Ovary (tissue), 9 donors: Measurements from ENCODE around the gene POU2F3. TPM values are rescaled to one million over a fixed set of nuclear protein-coding genes. Genes with fewer than 3 reads are reported as not detected.

ENCODE experiments used
- DNase-seq, 5 donors: peaks; one replicate each; pipeline ENCODE4 v3.0.0-alpha.2; 2019 to 2020
- H3K27ac ChIP-seq, 2 donors: fragments of 200-600 bp; one replicate each; pipeline versions ENCODE4 v1.5.1 to v1.8.0; 2019 to 2022
- H3K27me3 ChIP-seq: fragments of 200-600 bp; one replicate; pipeline ENCODE4 v1.8.0; 2022
- H3K36me3 ChIP-seq: fragments of 200-600 bp; sonication (generic); one replicate; pipeline ENCODE4 v1.5.1; 2019
- H3K4me1 ChIP-seq: one replicate; pipeline ENCODE4 v1.8.1; 2013; ENCODE audit warnings: mild to moderate bottlenecking, moderate library complexity; ENCODE audit not compliant: insufficient read depth
- H3K4me3 ChIP-seq: fragments of 200-600 bp; sonication (generic); one replicate; pipeline ENCODE4 v1.5.1; 2017
- H3K9me3 ChIP-seq, 2 donors: fragments of 200-600 bp in 1 of 2; sonication (generic) in 1 of 2; one replicate each; pipeline versions ENCODE4 v1.5.1 to v1.8.1; 2013 to 2019; ENCODE audit warnings: mild to moderate bottlenecking in 1 of 2, moderate library complexity in 1 of 2
- CTCF ChIP-seq, 3 donors: fragments of 450-650 bp in 2 of 3; fragments of 200-600 bp in 1 of 3; IDR thresholded peaks; one replicate each; pipeline versions ENCODE4 v1.5.1 to v1.8.0; 2016 to 2022; ENCODE audit warnings: antibody characterized with exemption in 3 of 3, mild to moderate bottlenecking in 1 of 3
- EP300 ChIP-seq: sonication (generic); formaldehyde crosslinking; IDR thresholded peaks from one replicate; pipeline ENCODE4 v1.6.1; 2017; ENCODE audit warnings: antibody characterized with exemption
- POLR2A ChIP-seq: fragments of 450-650 bp; IDR thresholded peaks from one replicate; pipeline ENCODE4 v1.6.1; 2017; ENCODE audit warnings: antibody characterized with exemption, mild to moderate bottlenecking, moderate library complexity
- WGBS, 3 donors: extraction: QIAGEN DNeasy Blood & Tissue Kit in 1 of 3; methylation state at CpG; one replicate each; pipeline versions ENCODE4 v1.1.5 to v1.1.7; 2013 to 2017; 5-methylcytosine and 5-hydroxymethylcytosine counted together
- intact Hi-C, 4 donors: fragments of 100-400 bp; cut with DNase I; formaldehyde crosslinking; loops; one replicate each; pipeline versions ENCODE4 v1.11.0 to v1.15.1; 2022 to 2023
- polyA plus RNA-seq, 2 donors: library from polyadenylated mRNA; stranded (reverse); fragments of 200-250 nt in 1 of 2; fragments of 350-450 nt in 1 of 2; fragmentation: Illumina TruSeq in 1 of 2; extraction: RNeasy Lipid Tissue Mini Kit (QIAGEN cat#74804) in 1 of 2; gene quantifications; one replicate each; pipeline ENCODE4 v1.2.3, GENCODE V29; 2013 to 2014
- total RNA-seq, 7 donors: library from RNA; depleted of rRNA in 2 of 7; stranded (reverse); fragments of >200 nt in 2 of 7; fragmentation: NEBNext Ultra II Directional in 3 of 7; extraction: Animal tissue kit (Norgen Biotek cat#: 25700) in 3 of 7; gene quantifications; one replicate each; pipeline versions ENCODE4 v1.1.0 to v1.2.4, GENCODE V29; 2016 to 2023
- donor health status: DM: no; HTN: no; CAD: no; lungs with moderate emphysema.
- donor health status: DM: no; HTN: no; CAD: no.
- donor health status: Bipolar disorder and iron deficiency.
- donor health status: DM: yes; HTN: yes; CAD: no.
- donor health status: DM: no; HTN: no; CAD: no.
- donor health status: DM: yes; HTN: yes; CAD: no.

Gene POU2F3
- total and polyA plus RNA-seq, 9 donors: 0.05 to 1.0 (median 0.22) TPM; not detected in 2

- intact Hi-C loops: no loop called here
- Histone ChIP-seq H3K9me3 (no peaks in the 10 kb centered on the region), H3K27me3 (no peaks in the 10 kb centered on the region), H3K36me3 (no peaks in the 10 kb centered on the region), H3K4me3 (no peak overlapping the region), H3K4me1 (no peaks in the 10 kb centered on the region), H3K27ac (no peak overlapping the region)
- 73 to 89% (median 78%) methylated on average over 9 of the region's 9 CpGs for WGBS, 3 donors
- no peak for DNase-seq
- TF ChIP-seq POLR2A: no peak
- TF ChIP-seq EP300: no peak
- TF ChIP-seq CTCF (IDR thresholded peaks at IDR 0.05): no peak
Measured at GRCh38 chr11:120257346-120257745, 17.4 kb downstream of the POU2F3 start.

- intact Hi-C loops: no loop called here
- WGBS, 3 donors: 70 to 87% (median 77%) methylated on average over 3 of the region's 3 CpGs
- DNase-seq: no peak
- no peaks in the 10 kb centered on the region for H3K27me3 ChIP-seq
- no peaks in the 10 kb centered on the region for H3K9me3 ChIP-seq
- no peaks in the 10 kb centered on the region for H3K36me3 ChIP-seq
- TF ChIP-seq CTCF (IDR thresholded peaks at IDR 0.05) (no peak), POLR2A (no peak), EP300 (no peak)
- H3K4me3 ChIP-seq: no peak overlapping the region
- H3K4me1 ChIP-seq: no peaks in the 10 kb centered on the region
- H3K27ac ChIP-seq: no peak overlapping the region
Measured at GRCh38 chr11:120258661-120259060, 18.7 kb downstream of the POU2F3 start.

- Histone ChIP-seq H3K27ac (no peak overlapping the region), H3K4me1 (no peaks in the 10 kb centered on the region), H3K36me3 (no peaks in the 10 kb centered on the region), H3K4me3 (no peak overlapping the region), H3K27me3 (no peaks in the 10 kb centered on the region), H3K9me3 (no peaks in the 10 kb centered on the region)
- 86 to 92% (median 88%) methylated on average over 3 of the region's 3 CpGs for WGBS, 3 donors
- no peak for TF ChIP-seq EP300
- TF ChIP-seq POLR2A: no peak
- no peak for TF ChIP-seq CTCF (IDR thresholded peaks at IDR 0.05)
- intact Hi-C loops: no loop called here
- DNase-seq: no peak
Measured at GRCh38 chr11:120259241-120259640, 19.3 kb downstream of the POU2F3 start.

- DNase-seq: no peak
- WGBS, 3 donors: 87 to 92% (median 87%) methylated on average over 7 of the region's 7 CpGs
- Histone ChIP-seq H3K27me3 (no peaks in the 10 kb centered on the region), H3K9me3 (no peaks in the 10 kb centered on the region), H3K4me1 (no peaks in the 10 kb centered on the region), H3K27ac (no peak overlapping the region), H3K36me3 (no peaks in the 10 kb centered on the region), H3K4me3 (no peak overlapping the region)
- TF ChIP-seq POLR2A (no peak), CTCF (IDR thresholded peaks at IDR 0.05) (no peak), EP300 (no peak)
- intact Hi-C loops: no loop called here
Measured at GRCh38 chr11:120259988-120260565, 20.1 kb downstream of the POU2F3 start.
